HG02623 (cell line): ENCODE measurements around the gene PLXNA2.

Experiments used
- ATAC-seq: cut with Tn5 transposase; IDR thresholded peaks from one replicate; pipeline ENCODE4 v1.9.1; 2021; ENCODE audit warnings: moderate library complexity; ENCODE audit not compliant: unreplicated experiment

PLXNA2 gene

DNA sequence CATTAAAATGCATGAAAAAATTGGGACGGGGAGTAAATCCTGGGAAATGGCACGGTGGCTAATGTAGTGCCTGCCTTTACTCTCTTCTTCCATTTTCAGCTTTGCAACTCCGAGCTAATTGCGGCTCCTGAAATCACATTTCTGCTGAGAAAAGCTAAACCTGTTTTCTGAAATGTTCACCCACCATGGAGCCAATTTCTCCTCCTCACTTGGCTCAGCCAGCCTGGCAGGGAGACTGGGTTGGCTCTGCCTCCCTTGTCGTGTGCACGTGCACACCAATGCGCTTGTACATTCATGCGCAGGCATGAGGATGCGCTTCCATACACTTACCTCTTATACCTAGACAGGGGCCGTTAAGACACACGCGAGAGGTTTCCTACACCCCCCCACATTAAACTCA is 165.4 kb downstream of the PLXNA2 start:
- no peak for ATAC-seq

DNA sequence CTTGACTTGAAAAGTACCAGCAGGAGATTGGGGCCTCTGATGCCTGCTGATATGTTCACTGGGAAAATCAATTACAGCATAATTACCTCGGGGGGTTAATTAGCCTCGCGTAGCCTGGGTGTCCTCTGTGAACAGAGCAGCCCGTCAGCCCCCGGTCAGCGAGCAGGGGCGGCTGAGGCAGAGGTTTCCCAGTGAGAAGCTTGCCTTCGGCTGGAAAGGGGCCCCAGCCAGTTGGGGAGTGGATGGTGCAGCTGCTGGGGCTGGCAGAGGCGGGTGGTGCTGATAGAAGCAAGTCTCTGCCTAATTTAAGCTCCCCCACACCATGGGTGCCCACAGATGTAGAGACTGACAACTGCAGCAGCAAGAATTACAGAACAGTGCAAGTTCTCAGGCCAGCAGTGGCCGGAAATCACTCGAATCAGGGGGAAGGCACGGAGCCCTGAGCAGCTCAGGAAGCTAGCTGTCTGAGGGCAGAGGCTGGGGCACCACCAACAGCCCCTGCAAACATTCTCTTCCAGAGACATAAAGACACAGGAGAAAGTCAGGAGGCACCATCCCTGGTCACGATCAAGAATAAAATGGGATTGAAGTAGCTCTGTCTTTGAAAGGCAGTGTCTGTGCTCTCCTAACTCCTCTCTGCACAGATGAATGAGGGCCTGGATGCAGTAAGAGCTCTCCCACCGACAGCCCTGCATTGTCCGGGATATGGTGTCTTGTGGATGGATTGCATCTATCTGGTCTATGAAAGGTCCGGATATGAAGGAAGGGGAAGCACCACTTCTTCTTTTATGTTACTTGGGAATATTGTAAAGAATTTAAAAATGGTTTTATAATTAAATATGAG is 166.7 kb downstream of the PLXNA2 start:
- ATAC-seq: no peak

DNA sequence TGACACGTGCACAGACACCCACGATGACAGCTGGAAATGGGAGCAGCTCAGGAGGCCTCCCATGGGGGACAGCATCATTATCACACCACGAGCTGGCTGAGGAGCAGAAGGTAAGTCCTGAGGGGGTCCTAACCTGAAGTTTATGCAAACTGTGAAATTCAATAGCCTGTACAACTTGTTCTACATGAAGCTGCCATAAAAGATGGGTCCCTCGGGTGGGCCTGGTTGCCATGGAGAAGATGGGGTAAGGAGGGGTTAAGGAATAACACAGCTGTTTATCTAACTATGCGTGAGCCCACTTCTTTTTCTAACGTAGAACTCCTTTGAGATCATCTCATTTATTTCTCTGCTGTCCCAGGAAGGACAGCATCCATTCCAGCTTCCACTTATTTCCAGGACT is 169.8 kb downstream of the PLXNA2 start:
- no peak for ATAC-seq

DNA sequence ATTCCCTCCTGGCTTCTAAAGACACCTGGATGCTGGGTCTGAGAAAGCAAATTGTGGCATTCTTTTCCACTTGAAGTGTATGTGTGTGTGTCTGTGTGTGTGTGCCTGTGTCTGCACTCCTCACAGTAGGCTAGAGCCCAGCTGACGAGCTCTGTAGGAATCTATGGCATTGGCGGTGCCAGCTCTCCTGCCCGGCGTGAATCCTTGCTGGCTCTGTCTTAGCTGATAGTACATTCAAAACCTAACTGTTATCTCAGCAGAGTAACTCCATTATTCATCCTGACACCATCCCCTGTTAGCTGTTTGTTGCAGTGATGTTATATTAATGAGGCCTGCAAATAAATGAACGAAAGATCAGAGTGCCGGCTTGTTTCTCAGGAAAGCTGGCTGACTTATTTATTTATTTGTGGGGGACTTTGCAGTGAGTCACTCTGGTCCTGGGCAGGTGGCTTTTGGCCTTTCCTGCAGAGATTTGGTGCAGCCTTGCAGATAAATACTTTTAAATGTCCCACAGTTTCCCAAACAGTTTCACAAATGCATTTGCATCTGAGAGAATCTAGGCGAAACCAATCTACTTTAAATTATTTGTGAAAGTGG is 172.7 kb downstream of the PLXNA2 start:
- no peak for ATAC-seq

DNA sequence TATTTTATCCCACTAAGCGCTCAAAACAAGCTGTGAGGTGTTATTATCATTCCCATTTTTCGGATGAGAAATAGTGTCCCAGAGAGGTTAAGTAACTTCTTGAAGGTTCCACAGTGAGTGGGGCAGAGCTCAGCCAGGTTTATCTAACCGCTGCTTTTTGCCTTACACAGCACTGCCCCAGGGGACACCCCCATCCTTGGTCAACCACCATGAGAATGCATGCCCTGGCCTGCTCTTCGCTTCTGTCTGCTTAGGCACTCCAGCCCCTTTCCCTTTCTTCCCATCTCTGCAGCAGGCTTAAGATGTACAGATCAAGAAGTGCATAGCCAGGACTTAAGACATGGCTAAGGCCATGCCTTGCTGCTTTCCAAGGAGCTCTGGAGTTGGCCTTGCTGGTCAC is 174.3 kb downstream of the PLXNA2 start:
- no peak for ATAC-seq

DNA sequence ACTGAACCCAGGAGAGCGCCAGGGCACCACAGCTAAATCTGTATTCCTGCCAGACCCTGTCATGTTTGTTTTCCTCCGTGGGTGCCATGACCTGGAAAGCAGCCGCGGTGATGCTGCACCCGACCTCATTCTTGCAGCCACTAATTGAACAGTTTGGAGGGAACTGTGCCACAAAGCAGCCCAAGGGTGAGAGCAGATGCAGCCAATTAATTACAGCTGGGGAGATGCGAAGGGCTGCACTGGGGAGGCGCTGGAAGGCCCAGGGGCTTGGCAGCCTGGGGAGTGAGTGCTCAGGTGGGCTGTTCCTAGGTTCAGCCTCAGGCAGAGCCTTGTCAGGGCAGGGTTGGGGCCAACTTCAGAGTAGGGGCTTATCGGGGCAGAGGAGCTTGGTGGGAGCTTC is 174.9 kb downstream of the PLXNA2 start:
- ATAC-seq: no peak

DNA sequence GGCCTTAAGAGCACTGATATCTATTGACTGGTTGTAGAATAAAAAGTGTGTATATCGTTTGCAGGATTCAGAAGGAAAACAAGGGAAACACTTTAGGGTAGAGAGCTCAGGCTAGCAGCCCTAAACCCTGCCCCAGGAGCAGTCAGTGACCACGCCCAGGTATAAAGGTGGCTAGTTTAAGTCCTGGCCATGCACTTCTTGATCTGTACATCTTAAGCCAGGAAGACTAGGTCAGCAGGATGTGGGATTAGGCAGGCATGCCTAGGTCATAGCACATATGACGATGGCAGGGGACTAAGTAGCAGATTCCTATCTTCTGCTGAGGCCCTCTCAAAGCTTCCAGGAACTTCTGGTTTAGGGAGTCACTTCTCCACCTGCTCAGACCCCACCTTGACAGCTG is 175.3 kb downstream of the PLXNA2 start:
- no peak for ATAC-seq

DNA sequence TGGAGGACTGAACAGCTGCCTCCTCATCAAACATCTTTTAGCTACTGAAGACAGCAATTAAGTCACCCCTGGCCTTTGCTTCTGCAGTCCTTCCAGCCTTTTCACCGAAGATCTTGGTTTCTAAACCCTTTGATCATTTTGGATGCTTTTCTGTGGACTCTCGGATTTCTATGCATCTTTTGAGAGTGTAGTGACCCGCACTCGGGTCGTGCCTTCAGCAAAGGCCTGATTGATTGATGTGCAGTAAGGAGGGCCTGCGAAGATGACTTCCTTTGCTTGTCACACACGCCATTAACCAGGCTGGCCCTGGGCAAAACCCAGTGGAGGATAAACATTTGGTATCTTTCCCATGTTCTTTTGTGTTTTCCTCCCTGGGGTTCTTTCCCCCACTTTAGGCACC is 175.8 kb downstream of the PLXNA2 start:
- ATAC-seq: no peak

DNA sequence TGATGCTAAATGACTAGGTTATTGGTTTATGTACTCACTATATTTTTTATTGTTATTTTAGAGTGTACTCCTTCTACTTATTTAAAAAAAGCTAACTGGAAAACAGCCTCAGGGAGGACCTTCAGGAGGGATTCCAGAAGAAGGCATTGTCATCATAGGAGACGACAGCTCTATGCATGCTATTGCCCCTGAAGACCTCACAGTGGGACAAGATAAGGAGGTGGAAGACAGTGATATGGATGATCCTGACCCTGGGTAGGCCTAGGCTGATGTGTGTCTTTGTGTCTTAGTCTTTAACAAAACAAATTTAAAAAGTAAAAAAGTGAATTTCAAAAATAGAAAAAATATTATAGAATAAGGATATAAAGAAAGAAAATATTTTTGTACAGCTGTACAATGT is 177.6 kb downstream of the PLXNA2 start:
- no peak for ATAC-seq

DNA sequence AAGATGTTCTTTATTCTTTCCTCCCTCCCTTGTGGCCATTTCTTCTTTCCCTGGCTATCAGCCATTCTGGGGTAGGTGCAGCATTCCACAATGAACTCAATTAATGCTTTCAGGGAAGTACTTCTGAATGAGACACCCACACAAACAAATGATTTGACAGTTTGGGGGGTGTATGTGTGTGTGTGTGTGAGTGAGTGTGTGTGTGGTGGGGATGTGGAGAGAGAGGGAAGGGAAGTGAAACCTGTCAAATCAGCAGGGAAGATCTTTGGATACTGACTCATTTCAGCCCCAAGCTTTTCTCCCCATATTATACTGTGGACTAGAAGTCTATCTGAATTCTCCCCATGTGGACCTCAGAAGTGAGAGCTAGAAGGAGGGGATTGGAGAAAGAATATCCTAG is 178.3 kb downstream of the PLXNA2 start:
- ATAC-seq: no peak

DNA sequence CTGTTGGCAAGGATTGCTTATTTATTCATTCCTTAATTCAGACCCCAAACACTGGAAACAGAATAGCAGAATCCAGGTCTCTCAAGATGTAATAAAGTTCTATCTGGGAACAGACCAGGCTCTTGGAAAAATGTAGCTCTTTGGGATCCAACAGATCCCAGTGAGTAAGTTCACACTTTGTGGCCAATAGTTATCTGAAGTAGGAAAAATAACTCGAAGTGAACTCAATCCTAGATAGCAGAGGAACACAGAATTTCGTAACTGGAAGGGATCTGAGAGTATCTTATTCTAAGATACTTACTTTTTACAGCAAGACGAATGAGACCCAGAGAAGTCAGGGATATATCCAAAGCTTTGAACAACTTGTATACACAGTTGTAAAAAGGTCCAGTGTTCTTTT is 182.6 kb downstream of the PLXNA2 start:
- ATAC-seq: no peak

DNA sequence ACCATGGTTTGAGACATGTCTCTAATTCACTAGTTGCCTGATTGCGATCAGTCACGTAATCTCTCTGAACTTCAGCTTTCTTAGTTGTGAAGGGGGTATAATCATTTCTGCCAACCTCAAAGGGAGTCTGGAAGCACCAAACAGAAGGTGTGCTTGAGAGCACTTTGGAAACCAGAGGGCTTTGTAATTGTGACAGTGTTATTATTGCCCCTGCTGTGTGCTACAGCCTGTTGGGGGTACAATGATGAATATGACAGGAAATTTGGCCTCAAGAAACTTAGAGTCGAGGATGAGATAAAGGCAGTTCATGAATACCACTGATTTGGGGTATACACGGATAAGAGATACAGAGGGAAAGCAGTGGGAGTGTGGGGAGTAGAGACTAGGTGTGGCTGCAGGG is 183.1 kb downstream of the PLXNA2 start:
- no peak for ATAC-seq

DNA sequence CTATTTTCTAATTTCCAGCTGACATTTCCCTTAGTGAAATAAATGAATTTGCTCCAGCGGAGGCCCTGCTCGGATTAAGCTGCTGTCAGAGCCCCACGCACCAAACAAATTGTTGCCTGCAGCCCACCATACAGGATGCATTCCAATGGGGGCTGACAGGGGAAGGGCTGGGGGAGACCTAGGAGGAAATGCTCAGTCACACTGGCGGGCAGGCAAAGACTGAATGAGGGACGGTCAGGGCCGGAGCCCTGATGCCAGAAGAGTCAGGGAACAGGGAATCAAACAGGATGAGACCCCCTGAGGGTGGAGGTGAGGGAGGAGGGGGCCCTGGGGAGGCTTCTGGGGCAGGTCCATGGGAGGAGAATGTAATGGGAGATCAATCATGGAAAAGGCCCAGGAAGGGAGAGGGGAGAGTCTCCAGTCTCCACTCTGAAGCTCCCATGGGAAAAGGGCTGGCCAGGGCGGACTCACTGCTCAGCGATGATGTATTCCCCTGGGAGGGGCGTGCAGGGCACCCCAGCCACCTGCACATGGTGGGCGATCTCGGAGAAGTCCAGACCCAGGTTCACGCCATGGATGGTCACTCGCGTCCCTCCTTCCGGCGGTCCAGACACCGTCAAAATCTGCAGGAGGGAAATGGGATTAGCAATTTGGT is 183.8 kb downstream of the PLXNA2 start:
- no peak for ATAC-seq

DNA sequence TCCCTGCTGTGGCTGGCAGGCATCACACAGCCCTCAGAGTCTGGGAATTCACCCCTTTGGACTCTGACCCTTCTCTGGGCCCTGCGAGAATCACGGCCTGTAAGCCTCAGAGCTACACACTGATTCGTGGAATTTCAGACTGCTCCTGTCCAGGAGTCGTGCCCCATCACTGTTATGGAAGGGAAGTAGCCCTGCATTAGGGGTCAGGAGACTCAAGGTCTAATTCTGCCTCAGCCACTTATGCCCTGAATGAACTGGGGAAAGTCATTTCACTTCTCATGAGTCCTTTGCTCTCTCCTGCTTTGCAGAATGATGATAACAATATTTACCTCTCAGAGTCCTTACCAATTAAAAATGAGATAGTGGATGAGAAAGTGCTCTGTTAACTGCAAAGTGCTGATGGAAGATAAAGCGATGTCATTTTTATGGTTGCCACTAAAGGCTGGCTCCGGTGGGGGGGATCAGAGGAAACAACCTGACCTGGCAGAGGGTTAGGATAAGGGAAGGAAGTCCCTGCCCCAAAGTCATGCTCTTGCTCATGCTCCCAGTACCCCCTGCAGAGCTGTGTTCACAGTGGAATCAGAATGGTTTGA is 184.7 kb downstream of the PLXNA2 start:
- no peak for ATAC-seq

DNA sequence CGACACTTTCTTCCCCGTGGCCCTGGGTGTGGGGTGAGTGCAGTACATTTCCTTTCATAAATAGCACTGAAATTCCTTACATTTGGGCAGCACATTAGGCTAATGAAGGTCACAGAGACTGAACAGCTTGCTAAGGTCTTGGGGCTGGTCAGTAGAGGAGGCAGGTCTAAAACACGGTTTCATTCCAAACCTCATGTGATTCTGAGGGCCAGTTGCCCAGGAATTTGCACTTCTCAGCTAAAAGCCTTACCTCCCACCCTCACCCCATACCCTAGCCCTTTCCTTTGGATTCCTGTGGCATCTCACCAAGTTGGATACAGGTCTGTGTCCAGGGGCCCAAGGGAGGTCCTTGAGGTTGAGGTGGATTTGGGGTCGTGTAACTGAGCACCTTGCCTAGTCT is 185.4 kb downstream of the PLXNA2 start:
- no peak for ATAC-seq

DNA sequence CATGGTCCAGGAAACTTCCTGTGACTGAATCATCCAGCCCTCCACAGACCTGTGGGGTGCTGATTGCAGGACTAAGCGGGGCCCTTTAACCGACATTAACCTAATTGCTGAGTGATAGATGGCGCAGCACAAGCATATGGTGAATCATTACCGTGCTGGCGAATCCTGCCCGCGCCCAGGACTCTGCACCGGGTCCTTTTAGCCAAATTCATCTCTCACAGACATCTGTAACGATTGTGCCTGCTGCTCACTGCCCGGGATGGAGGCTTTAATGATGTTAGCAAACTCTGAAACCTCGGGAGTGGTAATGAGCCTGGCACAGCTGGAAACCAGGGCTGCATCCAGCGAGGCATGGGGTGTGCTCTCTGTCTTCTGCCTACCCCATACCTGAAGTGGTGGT is 185.9 kb downstream of the PLXNA2 start:
- ATAC-seq: no peak

DNA sequence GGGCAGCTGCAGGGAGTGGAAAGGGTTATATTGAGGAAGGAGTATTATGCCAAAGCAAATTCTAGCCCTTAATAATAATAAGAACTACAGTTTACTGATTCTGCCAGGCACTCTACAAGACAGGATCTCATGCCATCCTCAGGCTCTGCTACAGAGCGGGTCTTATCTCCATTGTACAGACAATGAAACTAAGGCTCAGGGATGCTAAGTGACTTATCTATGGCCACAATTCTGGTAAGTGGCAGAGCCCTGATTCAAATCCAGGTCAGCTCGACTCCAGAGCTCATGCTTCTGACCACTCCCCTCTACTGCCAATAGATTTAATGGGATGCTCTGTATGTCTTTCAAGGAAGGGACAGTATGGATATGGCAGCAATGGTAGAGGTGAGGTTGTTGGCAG is 187.1 kb downstream of the PLXNA2 start:
- no peak for ATAC-seq

DNA sequence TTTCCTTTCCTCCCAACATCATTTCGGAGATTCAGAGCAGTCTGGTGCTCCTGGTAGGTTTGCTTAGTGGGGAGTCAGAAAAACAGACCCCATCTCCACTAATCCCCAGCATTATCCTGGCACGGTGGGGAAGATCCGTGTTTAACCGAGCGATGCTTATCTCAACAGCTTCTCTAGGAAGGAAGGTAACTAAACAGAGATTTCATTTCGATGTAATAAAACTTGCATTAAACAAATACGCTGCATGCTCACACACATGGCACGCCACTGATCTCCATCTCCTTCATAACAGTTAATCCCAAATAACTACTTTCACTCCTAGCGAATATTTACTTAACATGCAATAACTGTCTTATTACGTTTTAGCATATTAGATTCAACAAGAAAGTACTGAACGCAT is 188.6 kb downstream of the PLXNA2 start:
- no peak for ATAC-seq

DNA sequence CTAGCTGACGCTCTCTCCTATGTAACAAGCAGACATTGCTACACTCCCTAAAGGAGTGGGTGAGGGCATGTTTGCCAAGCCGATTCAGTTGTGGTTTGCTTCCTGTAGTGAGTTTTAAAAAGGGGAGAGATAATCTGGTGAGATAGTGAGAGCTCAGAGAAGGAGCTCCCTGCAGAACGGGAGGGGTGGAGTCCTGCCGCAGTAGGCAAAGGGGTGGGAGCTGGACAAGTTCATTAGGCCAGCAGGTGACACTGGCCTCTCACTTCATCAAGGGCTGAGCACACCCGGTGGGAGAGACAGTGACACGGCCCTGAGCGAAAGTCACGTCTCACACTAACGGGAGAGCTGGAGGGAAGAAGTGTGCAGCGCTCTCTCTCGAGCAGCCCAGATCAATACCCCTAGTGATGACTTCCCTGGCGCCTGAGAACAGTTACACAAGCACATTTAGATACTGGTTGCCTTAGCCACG is 189.2 kb downstream of the PLXNA2 start:
- no peak for ATAC-seq

DNA sequence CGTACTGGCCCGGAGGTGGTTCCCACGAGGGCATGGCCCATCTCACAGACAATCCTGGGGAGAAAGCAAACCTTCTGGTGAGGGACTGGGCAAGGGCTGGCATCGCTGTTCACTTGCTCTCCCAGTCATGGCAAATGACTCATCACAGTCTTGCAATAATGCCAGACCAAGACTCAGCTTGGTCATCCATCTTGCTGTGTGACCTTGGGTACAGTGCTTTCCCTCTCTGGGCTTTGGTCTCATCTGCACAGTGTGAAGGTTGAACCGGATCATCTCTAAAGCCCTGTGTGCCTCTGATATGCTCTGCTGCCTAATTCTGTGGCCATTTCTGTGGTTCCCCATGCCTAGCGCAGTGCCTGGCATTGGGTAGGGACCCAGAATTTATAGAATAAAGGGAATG is 189.7 kb downstream of the PLXNA2 start:
- ATAC-seq: no peak

DNA sequence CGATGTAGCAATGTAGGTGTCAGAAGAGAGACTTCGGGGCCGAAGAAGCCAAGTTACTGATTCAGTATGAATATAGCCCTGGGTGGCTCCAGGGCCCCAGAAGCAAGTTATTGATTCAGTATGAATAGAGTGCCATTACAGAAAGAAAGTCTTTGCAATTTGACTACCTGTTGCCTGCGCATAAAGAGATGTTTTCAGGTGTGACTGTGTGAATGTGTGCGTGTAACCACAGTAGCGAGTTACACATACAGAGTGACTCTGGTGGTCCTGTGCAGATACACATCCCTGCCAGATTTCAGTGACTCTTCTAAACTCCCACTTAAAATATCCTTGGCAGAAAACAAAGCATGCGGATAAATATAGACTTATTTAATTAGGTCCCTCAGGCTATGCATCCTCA is 190.5 kb downstream of the PLXNA2 start:
- ATAC-seq: no peak

DNA sequence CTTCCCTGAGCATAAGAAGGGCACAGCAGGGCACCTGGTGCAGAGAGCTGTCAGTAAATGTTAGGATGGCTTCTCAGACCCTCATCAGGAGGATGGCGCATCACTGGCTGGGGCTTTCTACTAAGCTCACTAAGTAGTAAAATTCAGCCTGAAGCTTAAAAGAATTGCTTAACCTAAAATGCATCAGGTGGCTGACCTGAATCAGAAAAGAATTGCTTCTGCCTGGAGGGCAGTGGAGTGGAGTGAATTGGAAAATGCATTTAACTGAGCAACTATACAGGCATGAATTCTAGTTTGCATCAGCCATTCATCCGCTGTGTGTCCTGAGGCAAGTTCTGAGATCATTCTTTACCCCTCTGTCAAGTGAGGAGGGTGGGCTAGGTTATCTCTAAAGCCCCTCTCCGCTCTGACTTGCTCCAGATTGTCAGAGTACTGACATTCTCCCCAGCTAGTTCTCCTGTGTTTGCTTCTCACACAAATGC is 191.2 kb downstream of the PLXNA2 start:
- ATAC-seq: no peak
